H9 (cell line): Measurements from ENCODE around the gene GHRHR. TPM values are rescaled to one million over a fixed set of nuclear protein-coding genes. Genes with fewer than 3 reads are reported as not detected.

Source experiments
- DNase-seq: peaks from one replicate; pipeline ENCODE4 v3.0.0-alpha.2; 2017
- H2AFZ ChIP-seq: one replicate; pipeline ENCODE4 v1.6.1; 2013; ENCODE audit warnings: mild to moderate bottlenecking, low read length, control low read depth, moderate library complexity
- H2AK5ac ChIP-seq: 2 replicates; pipeline ENCODE4 v1.6.1; 2013; ENCODE audit warnings: low read length, control low read depth, mixed read lengths; ENCODE audit not compliant: insufficient read length
- H2BK120ac ChIP-seq: one replicate; pipeline ENCODE4 v1.6.1; 2013; ENCODE audit warnings: low read depth, mild to moderate bottlenecking, low read length, control low read depth, inconsistent platforms; ENCODE audit not compliant: poor library complexity, severe bottlenecking
- H2BK12ac ChIP-seq: 2 replicates; pipeline ENCODE4 v1.6.1; 2013; ENCODE audit warnings: low read length, control low read depth, mixed read lengths, low read depth; ENCODE audit not compliant: insufficient read length
- H2BK15ac ChIP-seq: 2 replicates; pipeline ENCODE4 v1.6.1; 2013; ENCODE audit warnings: low read depth, low read length, control low read depth
- H2BK20ac ChIP-seq: one replicate; pipeline ENCODE4 v1.6.1; 2013; ENCODE audit warnings: low read depth, mild to moderate bottlenecking, low read length, control low read depth, inconsistent platforms; ENCODE audit not compliant: poor library complexity, severe bottlenecking
- H2BK5ac ChIP-seq: 2 replicates; pipeline ENCODE4 v1.6.1; 2013; ENCODE audit warnings: low read length, control low read depth, mixed read lengths; ENCODE audit not compliant: insufficient read length
- H3K14ac ChIP-seq: 2 replicates; pipeline ENCODE4 v1.6.1; 2013; ENCODE audit warnings: low read length, control low read depth; ENCODE audit not compliant: insufficient read depth
- H3K18ac ChIP-seq: 2 replicates; pipeline ENCODE4 v1.6.1; 2013; ENCODE audit warnings: low read depth, mild to moderate bottlenecking, mixed read lengths, low read length, control low read depth; ENCODE audit not compliant: insufficient read length
- H3K23ac ChIP-seq: 2 replicates; pipeline ENCODE4 v1.6.1; 2013; ENCODE audit warnings: low read length, control low read depth, mixed read lengths, low read depth; ENCODE audit not compliant: insufficient read length
- H3K23me2 ChIP-seq: 2 replicates; pipeline ENCODE4 v1.6.1; 2013; ENCODE audit warnings: low read depth, mild to moderate bottlenecking, mixed read lengths, low read length, control low read depth; ENCODE audit not compliant: insufficient read length, poor library complexity, severe bottlenecking
- H3K27ac ChIP-seq: 2 replicates; pipeline ENCODE4 v1.5.1; 2013; ENCODE audit warnings: low read length, control low read depth, mixed read lengths, low read depth; ENCODE audit not compliant: insufficient read length
- H3K27me3 ChIP-seq: 2 replicates; pipeline ENCODE4 v1.6.1; 2013; ENCODE audit warnings: low read length, control low read depth, inconsistent platforms; ENCODE audit not compliant: insufficient read depth
- H3K4ac ChIP-seq: 2 replicates; pipeline ENCODE4 v1.6.1; 2013; ENCODE audit warnings: low read depth, mild to moderate bottlenecking, control low read depth, inconsistent platforms, low read length, moderate library complexity
- H3K4me1 ChIP-seq: 2 replicates; pipeline ENCODE4 v1.6.1; 2013; ENCODE audit warnings: low read length, control low read depth, inconsistent platforms; ENCODE audit not compliant: insufficient read depth
- H3K4me2 ChIP-seq: 2 replicates; pipeline ENCODE4 v1.6.1; 2013; ENCODE audit warnings: low read length, control low read depth, mixed read lengths; ENCODE audit not compliant: insufficient read length, insufficient read depth
- H3K56ac ChIP-seq: 2 replicates; pipeline ENCODE4 v1.6.1; 2013; ENCODE audit warnings: low read depth, mild to moderate bottlenecking, mixed read lengths, low read length, control low read depth; ENCODE audit not compliant: insufficient read length
- H3K79me1 ChIP-seq: 2 replicates; pipeline ENCODE4 v1.6.1; 2013; ENCODE audit warnings: low read depth, mild to moderate bottlenecking, moderate library complexity, low read length, control low read depth, inconsistent platforms; ENCODE audit not compliant: insufficient read depth, poor library complexity, severe bottlenecking
- H3K79me2 ChIP-seq: 2 replicates; pipeline ENCODE4 v1.6.1; 2013; ENCODE audit warnings: low read length, control low read depth, inconsistent platforms; ENCODE audit not compliant: insufficient read depth
- H3K9ac ChIP-seq: 2 replicates; pipeline ENCODE4 v1.6.1; 2013; ENCODE audit warnings: low read length, control low read depth, mixed read lengths; ENCODE audit not compliant: insufficient read length; ENCODE audit errors: extremely low read depth
- H3K9me3 ChIP-seq: one replicate; pipeline ENCODE4 v1.6.1; 2013; ENCODE audit warnings: low read depth, low read length, inconsistent platforms; ENCODE audit not compliant: control insufficient read depth
- H3T11ph ChIP-seq: one replicate; pipeline ENCODE4 v1.6.1; 2013; ENCODE audit warnings: mild to moderate bottlenecking, low read length, control low read depth, inconsistent platforms
- H4K20me1 ChIP-seq: one replicate; pipeline ENCODE4 v1.6.1; 2013; ENCODE audit not compliant: control insufficient read depth, insufficient read length, insufficient read depth
- H4K5ac ChIP-seq: 2 replicates; pipeline ENCODE4 v1.6.1; 2013; ENCODE audit warnings: low read depth, mild to moderate bottlenecking, mixed read lengths, low read length, control low read depth; ENCODE audit not compliant: insufficient read length
- H4K8ac ChIP-seq: replicated peaks from 2 replicates; pipeline ENCODE4 v1.6.1; 2013; ENCODE audit warnings: low read length, control low read depth, mixed read lengths, low read depth; ENCODE audit not compliant: insufficient read length
- H4K91ac ChIP-seq: 2 replicates; pipeline ENCODE4 v1.6.1; 2013; ENCODE audit warnings: low read depth, mild to moderate bottlenecking, moderate library complexity, mixed read lengths, low read length, control low read depth; ENCODE audit not compliant: insufficient read length
- H3K27ac Mint-ChIP-seq, 3 experiments: 2 replicates in 2 of 3; 3 replicates in 1 of 3; pipeline ENCODE4 v1.8.0; 2020 to 2021; ENCODE audit warnings: mixed read lengths in 3 of 3, mild to moderate bottlenecking in 1 of 3, moderate library complexity in 1 of 3
- H3K27me3 Mint-ChIP-seq: 2 replicates; pipeline ENCODE4 v1.8.0; 2021; ENCODE audit warnings: low read depth, mild to moderate bottlenecking, moderate library complexity, mixed read lengths
- H3K36me3 Mint-ChIP-seq, 3 experiments: 2 replicates in 2 of 3; 3 replicates in 1 of 3; pipeline ENCODE4 v1.8.0; 2020 to 2021; ENCODE audit warnings: low read depth in 3 of 3, mixed read lengths in 3 of 3; ENCODE audit not compliant: insufficient read depth in 1 of 3
- H3K4me1 Mint-ChIP-seq, 2 experiments: 2 replicates each; pipeline ENCODE4 v1.8.0; 2020; ENCODE audit warnings: mixed read lengths in 2 of 2
- H3K4me3 Mint-ChIP-seq, 2 experiments: 2 replicates in 1 of 2; 3 replicates in 1 of 2; pipeline ENCODE4 v1.8.0; 2020 to 2021; ENCODE audit warnings: mild to moderate bottlenecking in 2 of 2, mixed read lengths in 2 of 2, moderate library complexity in 1 of 2
- H3K9me3 Mint-ChIP-seq, 2 experiments: 2 replicates in 1 of 2; 3 replicates in 1 of 2; pipeline ENCODE4 v1.8.0; 2020; ENCODE audit warnings: mild to moderate bottlenecking in 2 of 2, mixed read lengths in 2 of 2, moderate library complexity in 1 of 2
- WGBS: extraction: QIAGEN DNeasy Blood & Tissue Kit; methylation state at CpG from one replicate; pipeline ENCODE4 v1.1.7; 2013; ENCODE audit warnings: missing lambda C conversion rate, low lambda C conversion rate, mixed read lengths; ENCODE audit not compliant: insufficient read length; ENCODE audit errors: extremely low coverage; 5-methylcytosine and 5-hydroxymethylcytosine counted together
- total RNA-seq: library from RNA; stranded (reverse); gene quantifications from 2 replicates; pipeline ENCODE4 v1.2.1, GENCODE V29; 2021
- TF ChIP-seq, protein P1 (sequence below): fragments of 200-600 bp; sonication (generic); conservative IDR thresholded peaks from 3 replicates; pipeline ENCODE4 v1.8.0; 2021; ENCODE audit warnings: antibody characterized with exemption, mild to moderate bottlenecking

GHRHR gene
- total RNA-seq, 1 experiment from 2014 or later, result 7.4 TPM

DNA sequence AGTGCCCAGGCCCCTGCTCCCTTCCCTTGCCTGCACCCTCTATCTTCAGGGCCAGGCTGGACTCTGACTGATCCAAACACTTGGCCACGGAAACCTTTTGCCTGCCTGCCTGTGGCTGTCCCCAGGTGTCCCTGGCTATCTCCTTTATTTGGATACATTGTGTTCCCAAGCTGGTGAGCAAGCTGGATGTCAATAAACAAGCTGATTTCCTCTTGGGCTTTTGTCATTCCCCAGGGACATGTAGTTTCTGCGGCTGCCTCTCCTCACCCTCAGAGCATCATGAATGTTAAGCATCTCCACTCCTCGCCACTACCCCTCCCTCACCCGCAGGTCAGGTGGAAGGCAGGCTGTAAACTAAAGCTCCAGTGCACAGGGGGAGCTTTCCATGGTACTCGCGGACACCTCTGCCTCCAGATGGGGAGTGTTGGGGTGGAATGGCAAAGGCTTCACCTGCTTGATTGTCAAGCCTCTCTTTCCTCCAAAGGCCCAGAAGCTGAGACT, 6.9 kb downstream of the GHRHR start:
- H3K27ac ChIP-seq, result no peak overlapping the region
- Mint-ChIP-seq H3K36me3 (no peaks in the 10 kb centered on the region), H3K27ac (no peak overlapping the region; a peak in 1 of 7 replicates), H3K27me3 (peaks cover 45% of the 10 kb centered on the region), H3K4me1 (peaks cover 17 to 25% of the 10 kb centered on the region in 2 experiments), H3K9me3 (no peaks in the 10 kb centered on the region), H3K4me3 (no peak overlapping the region)
- H2BK15ac ChIP-seq, result no peak overlapping the region
- no peaks in the 10 kb centered on the region for H3K79me1 ChIP-seq
- no peak overlapping the region for H3K4ac ChIP-seq
- no peak overlapping the region for H3K9ac ChIP-seq
- no peaks in the 10 kb centered on the region; the same call in 1 of the 2 replicates for H3K4me1 ChIP-seq
- no peaks in the 10 kb centered on the region for H3K9me3 ChIP-seq
- no CpG with 5 or more reads among the region's 6 CpGs for WGBS
- H3K27me3 ChIP-seq, result no peaks in the 10 kb centered on the region
- H4K20me1 ChIP-seq, result no peaks in the 10 kb centered on the region
- no peak overlapping the region for H3K4me2 ChIP-seq
- no peak overlapping the region for H2AK5ac ChIP-seq
- H3K79me2 ChIP-seq, result no peaks in the 10 kb centered on the region
- H3K56ac ChIP-seq, result no peak overlapping the region
- H2BK20ac ChIP-seq, result no peak overlapping the region
- H3K23me2 ChIP-seq, result no peaks in the 10 kb centered on the region
- no peak overlapping the region for H2BK5ac ChIP-seq
- no peak overlapping the region for H2BK120ac ChIP-seq
- H4K5ac ChIP-seq, result no peak overlapping the region
- H3K14ac ChIP-seq, result no peak overlapping the region
- H2BK12ac ChIP-seq, result no peak overlapping the region
- H3T11ph ChIP-seq, result no peak overlapping the region
- no peak overlapping the region for H2AFZ ChIP-seq
- H3K23ac ChIP-seq, result no peak overlapping the region
- no peak for DNase-seq
- no peak overlapping the region for H4K91ac ChIP-seq
- no peak overlapping the region for H4K8ac ChIP-seq
- TF ChIP-seq, protein P1, sequence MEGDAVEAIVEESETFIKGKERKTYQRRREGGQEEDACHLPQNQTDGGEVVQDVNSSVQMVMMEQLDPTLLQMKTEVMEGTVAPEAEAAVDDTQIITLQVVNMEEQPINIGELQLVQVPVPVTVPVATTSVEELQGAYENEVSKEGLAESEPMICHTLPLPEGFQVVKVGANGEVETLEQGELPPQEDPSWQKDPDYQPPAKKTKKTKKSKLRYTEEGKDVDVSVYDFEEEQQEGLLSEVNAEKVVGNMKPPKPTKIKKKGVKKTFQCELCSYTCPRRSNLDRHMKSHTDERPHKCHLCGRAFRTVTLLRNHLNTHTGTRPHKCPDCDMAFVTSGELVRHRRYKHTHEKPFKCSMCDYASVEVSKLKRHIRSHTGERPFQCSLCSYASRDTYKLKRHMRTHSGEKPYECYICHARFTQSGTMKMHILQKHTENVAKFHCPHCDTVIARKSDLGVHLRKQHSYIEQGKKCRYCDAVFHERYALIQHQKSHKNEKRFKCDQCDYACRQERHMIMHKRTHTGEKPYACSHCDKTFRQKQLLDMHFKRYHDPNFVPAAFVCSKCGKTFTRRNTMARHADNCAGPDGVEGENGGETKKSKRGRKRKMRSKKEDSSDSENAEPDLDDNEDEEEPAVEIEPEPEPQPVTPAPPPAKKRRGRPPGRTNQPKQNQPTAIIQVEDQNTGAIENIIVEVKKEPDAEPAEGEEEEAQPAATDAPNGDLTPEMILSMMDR, result no peak
- no peak overlapping the region for H3K18ac ChIP-seq
